SH-SY5Y (cell line): ENCODE data around the gene POLR2C.

ENCODE experiments used
- GATA2 ChIP-seq: IDR thresholded peaks from 2 replicates; pipeline ENCODE4 v1.6.1; 2011; ENCODE audit warnings: mild to moderate bottlenecking, low read depth, low read length
- GATA3 ChIP-seq: IDR thresholded peaks from 2 replicates; pipeline ENCODE4 v1.6.1; 2011; ENCODE audit warnings: low read depth, mild to moderate bottlenecking, low read length, moderate library complexity

Gene POLR2C

DNA sequence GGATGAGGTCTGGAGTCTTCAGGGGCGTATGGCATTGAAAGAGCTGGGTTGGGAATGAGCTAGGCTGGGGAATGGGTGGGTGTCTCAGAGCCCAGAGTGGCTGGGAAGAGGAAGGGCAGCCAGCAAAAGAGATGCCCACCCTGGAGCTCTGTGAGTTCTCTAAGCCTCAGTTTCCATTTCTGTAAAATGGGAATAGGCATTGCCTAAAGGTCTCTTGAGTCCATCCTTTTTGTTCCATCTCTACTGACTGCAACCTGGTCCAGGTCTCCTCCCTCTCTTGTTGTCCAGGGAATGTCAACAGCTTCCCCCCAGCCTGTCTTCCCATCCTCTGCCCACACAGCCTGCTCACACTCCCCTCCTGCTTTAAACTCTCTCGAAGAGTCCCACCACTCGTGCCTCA is 54.3 kb downstream of the POLR2C start:
- TF ChIP-seq GATA3 = no peak
- no peak for TF ChIP-seq GATA2

DNA sequence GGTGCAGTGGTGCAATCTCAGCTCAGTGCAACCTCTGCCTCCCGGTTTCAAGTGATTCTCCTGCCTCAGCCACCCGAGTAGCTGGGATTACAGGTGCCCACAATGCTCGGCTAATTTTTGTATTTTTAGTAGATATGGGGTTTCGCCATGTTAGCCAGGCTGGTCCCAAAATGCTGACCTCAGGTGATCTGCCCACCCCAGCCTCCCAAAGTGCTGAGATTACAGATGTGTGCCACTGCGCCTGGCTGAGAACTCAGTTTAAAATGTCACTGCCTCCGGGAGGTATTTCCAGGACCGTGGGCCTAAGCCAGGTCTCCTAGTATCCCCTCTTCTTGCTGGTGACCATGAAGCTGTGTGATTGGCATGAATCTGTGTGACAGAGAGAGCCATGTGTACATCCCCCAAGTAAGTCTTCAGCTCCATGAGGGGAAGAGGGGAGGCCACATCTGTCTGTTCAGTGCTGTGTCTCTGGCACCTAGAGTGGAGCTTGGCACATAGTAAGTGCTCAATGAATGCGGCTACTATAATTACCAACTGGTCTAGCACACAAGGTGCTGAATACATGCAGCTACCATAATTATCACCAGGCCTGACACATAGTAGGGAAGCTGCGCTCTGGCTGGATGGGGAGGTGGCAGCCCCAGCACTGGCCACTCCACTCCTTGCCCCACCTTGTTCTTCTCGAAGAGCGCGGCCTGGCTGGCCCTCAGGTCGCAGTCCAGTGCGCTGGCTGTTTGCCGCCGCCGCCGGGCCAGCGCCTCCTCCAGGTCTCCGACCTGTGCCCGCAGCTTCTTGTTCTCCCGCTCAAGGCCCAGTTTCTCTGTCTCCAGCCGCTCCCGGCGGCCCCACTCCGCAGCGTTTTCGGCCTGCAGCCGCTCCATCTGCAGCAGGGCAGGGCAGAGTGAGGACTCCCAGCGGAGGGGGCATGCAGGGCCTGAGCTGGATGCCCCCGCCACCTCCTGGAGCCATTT is 55.2 kb downstream of the POLR2C start:
- no peak for TF ChIP-seq GATA3

DNA sequence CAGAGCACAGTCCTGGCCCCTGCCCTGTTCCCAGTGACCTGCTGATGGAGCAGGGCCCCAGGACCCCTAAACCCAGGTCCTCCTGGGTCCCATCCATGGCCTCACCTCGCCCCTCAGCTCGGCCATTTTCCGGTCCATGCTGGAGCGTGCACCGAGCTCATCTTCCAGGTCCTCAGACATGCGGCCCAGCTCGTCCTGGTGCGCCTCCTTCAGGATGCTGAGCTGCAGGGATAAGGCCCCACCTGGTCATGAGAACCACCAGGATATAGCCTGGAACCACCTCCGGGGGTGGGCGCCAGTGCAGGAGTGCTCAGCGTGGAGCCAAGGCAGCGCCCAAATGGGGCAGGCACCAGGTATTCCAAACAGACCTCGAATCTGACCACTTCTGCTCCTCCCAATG is 56.0 kb downstream of the POLR2C start:
- TF ChIP-seq GATA2 = no peak
- no peak for TF ChIP-seq GATA3

DNA sequence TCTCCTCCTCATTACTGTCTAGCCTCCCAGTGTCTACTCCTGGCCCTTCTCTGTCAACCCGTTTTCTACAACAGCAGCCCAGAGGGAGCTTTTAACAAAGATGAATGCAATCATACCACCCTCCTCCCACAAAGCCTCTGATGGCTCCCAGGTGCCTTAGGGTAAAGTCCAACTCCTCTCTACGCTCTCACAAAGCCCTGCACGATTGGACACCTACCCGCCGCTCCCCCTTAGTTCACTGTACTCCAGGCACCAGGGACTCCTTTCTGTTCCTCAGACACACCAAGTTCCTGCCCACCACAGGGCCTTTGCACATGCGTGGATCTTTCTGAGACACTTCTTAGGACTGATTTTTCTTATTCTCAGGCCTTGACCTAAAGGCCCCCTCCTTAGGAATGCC is 56.4 kb downstream of the POLR2C start:
- TF ChIP-seq GATA3 (no peak), GATA2 (no peak)

- TF ChIP-seq GATA2 = no peak
- no peak for TF ChIP-seq GATA3
Measured at GRCh38 chr16:57519796-57520360, 57.4 kb downstream of the POLR2C start.
